Measurements from ENCODE around the gene GKN2. TPM values are rescaled to one million over a fixed set of nuclear protein-coding genes. Genes with fewer than 3 reads are reported as not detected.
"Not testable (repeated sequence)": the region's sequence is repeated elsewhere in the genome, so short reads cannot be mapped to it uniquely, and the experiment has no call there.

GKN2 gene
- total RNA-seq, 1 donor from 2014 or later = not detected

GRCh38 chr2:68901199-68901514 is 51.5 kb downstream of the GKN2 start:
- Mint-ChIP-seq H3K36me3 (ENCODE audit: unreplicated experiment) (peaks cover 27% of the 10 kb centered on the region), H3K27ac (ENCODE audit: unreplicated experiment) (no peak overlapping the region), H3K4me1 (ENCODE audit: low read depth, unreplicated experiment) (no peaks in the 10 kb centered on the region), H3K9me3 (ENCODE audit: unreplicated experiment) (peaks cover 4% of the 10 kb centered on the region), H3K4me3 (ENCODE audit: unreplicated experiment) (no peak overlapping the region), H3K27me3 (ENCODE audit: unreplicated experiment) (no peaks in the 10 kb centered on the region)
- no peak for TF ChIP-seq CTCF (IDR thresholded peaks at IDR 0.05; ENCODE audit: partially characterized antibody, unreplicated experiment)
- no peak for DNase-seq

- Mint-ChIP-seq H3K27me3 (ENCODE audit: unreplicated experiment) (no peaks in the 10 kb centered on the region), H3K9me3 (ENCODE audit: unreplicated experiment) (peaks cover 4% of the 10 kb centered on the region), H3K4me3 (ENCODE audit: unreplicated experiment) (no peak overlapping the region), H3K4me1 (ENCODE audit: low read depth, unreplicated experiment) (no peaks in the 10 kb centered on the region), H3K36me3 (ENCODE audit: unreplicated experiment) (peaks cover 31% of the 10 kb centered on the region), H3K27ac (ENCODE audit: unreplicated experiment) (no peak overlapping the region)
- no peak for TF ChIP-seq CTCF (IDR thresholded peaks at IDR 0.05; ENCODE audit: partially characterized antibody, unreplicated experiment)
- DNase-seq = no peak
Measured at GRCh38 chr2:68900496-68901198, 52.0 kb downstream of the GKN2 start.

GRCh38 chr2:68895981-68896380 is 56.7 kb downstream of the GKN2 start:
- not testable (repeated sequence) for H3K4me3 Mint-ChIP-seq (ENCODE audit: unreplicated experiment); H3K9me3 Mint-ChIP-seq (ENCODE audit: unreplicated experiment); H3K4me1 Mint-ChIP-seq (ENCODE audit: low read depth, unreplicated experiment); H3K27me3 Mint-ChIP-seq (ENCODE audit: unreplicated experiment); DNase-seq; H3K27ac Mint-ChIP-seq (ENCODE audit: unreplicated experiment)
- H3K36me3 Mint-ChIP-seq (ENCODE audit: unreplicated experiment) = peaks cover 14% of the 10 kb centered on the region

Other genes with a start within 250 kb of the GKN2 start
- gene ARHGAP25, start 218.1 kb downstream of the GKN2 start, total RNA-seq (ENCODE audit: unreplicated experiment) = 1.4 TPM
- gene BMP10, start 81.5 kb downstream of the GKN2 start, total RNA-seq (ENCODE audit: unreplicated experiment) = not detected
- not detected for gene GKN1, start 21.7 kb upstream of the GKN2 start, total RNA-seq (ENCODE audit: unreplicated experiment)
- 26.7 TPM for gene ANTXR1, start 60.3 kb upstream of the GKN2 start, total RNA-seq (ENCODE audit: unreplicated experiment)